Tibial nerve (tissue), 4 donors: ENCODE measurements around the gene CEP126. TPM values are rescaled to one million over a fixed set of nuclear protein-coding genes. Genes with fewer than 3 reads are reported as not detected.

ENCODE experiments used
- DNase-seq, 2 donors: peaks; one replicate each; pipeline ENCODE4 v3.0.0-alpha.2; 2019; ENCODE audit warnings: low spot score in 2 of 2
- H3K27ac ChIP-seq, 4 donors: fragments of 200-600 bp; sonication (generic) in 3 of 4; one replicate each; pipeline ENCODE4 v1.5.1; 2017 to 2019; ENCODE audit warnings: mild to moderate bottlenecking in 1 of 4
- H3K27me3 ChIP-seq, 2 donors: fragments of 200-600 bp; sonication (generic) in 1 of 2; one replicate each; pipeline versions ENCODE4 v1.5.1 to v1.6.0; 2017 to 2019
- H3K36me3 ChIP-seq, 3 donors: fragments of 200-600 bp; sonication (generic); one replicate each; pipeline ENCODE4 v1.5.1; 2018 to 2019
- H3K4me1 ChIP-seq, 4 donors: fragments of 200-600 bp; sonication (generic) in 3 of 4; one replicate each; pipeline ENCODE4 v1.5.1; 2017 to 2019
- H3K4me3 ChIP-seq, 4 donors: fragments of 200-600 bp; sonication (generic) in 3 of 4; one replicate each; pipeline ENCODE4 v1.5.1; 2017 to 2019; ENCODE audit warnings: mild to moderate bottlenecking in 1 of 4, moderate library complexity in 1 of 4
- H3K9me3 ChIP-seq, 4 donors: fragments of 200-600 bp; sonication (generic) in 3 of 4; one replicate each; pipeline ENCODE4 v1.5.1; 2017 to 2019
- CTCF ChIP-seq, 5 experiments: fragments of 200-600 bp in 3 of 5; fragments of 450-650 bp in 2 of 5; sonication (generic) in 3 of 5; IDR thresholded peaks; one replicate each; pipeline ENCODE4 v1.5.1; 2016 to 2019; ENCODE audit warnings: antibody characterized with exemption in 5 of 5, mild to moderate bottlenecking in 3 of 5, moderate library complexity in 2 of 5
- EP300 ChIP-seq, 2 donors: sonication (generic); formaldehyde crosslinking; IDR thresholded peaks; one replicate each; pipeline ENCODE4 v1.6.1; 2017; ENCODE audit warnings: antibody characterized with exemption in 2 of 2, mild to moderate bottlenecking in 1 of 2
- POLR2A ChIP-seq, 2 donors: fragments of 450-650 bp; IDR thresholded peaks; one replicate each; pipeline ENCODE4 v1.6.1; 2017; ENCODE audit warnings: antibody characterized with exemption in 2 of 2, mild to moderate bottlenecking in 2 of 2, moderate library complexity in 2 of 2
- WGBS, 2 donors: methylation state at CpG; one replicate each; pipeline ENCODE4 v1.1.5; 2018; 5-methylcytosine and 5-hydroxymethylcytosine counted together
- total RNA-seq, 4 donors: library from RNA; depleted of rRNA; stranded (reverse); fragments of >200 nt; gene quantifications; one replicate each; pipeline ENCODE4 v1.1.0, GENCODE V29; 2016

CEP126 gene
- total RNA-seq, 4 donors from 2014 or later = 6.6 to 10.7 (median 8.3) TPM

GRCh38 chr11:102046841-102047240 lies 132.0 kb downstream of the CEP126 start:
- no peaks in the 10 kb centered on the region for H3K9me3 ChIP-seq

GRCh38 chr11:102047305-102047924 lies 132.6 kb downstream of the CEP126 start, which contains the start of gene CFAP300:
TSS of gene CFAP300 (plus strand) at chr11:102047437. CDS start at chr11:102047471, 34 bp downstream.
- Histone ChIP-seq H3K9me3 (no peaks in the 10 kb centered on the region), H3K36me3 (no peaks in the 10 kb centered on the region), H3K4me1 (peaks cover 0 to 5% (median 0%) of the 10 kb centered on the region in 4 donors), H3K27ac (peak within 1 kb of the TSS; percentile 66 to 84 (median 71)), H3K27me3 (no peaks in the 10 kb centered on the region), H3K4me3 (peak within 1 kb of the TSS; percentile 50 to 63 (median 53))
- 3 to 4% methylated on average over 16 to 36 of the region's 45 CpGs for WGBS, 2 donors
- DNase-seq = peak; percentile 85 to 88
- TF ChIP-seq EP300 (IDR thresholded peaks at IDR 0.05) (peak in 1 of 2 donors; percentile 70), CTCF (IDR thresholded peaks at IDR 0.05) (no peak), POLR2A (IDR thresholded peaks at IDR 0.05) (peak in 1 of 2 donors; percentile 30)

More at GRCh38 chr11:102046841-102047240, 132.0 kb downstream of the CEP126 start:
- Histone ChIP-seq H3K27me3 (no peaks in the 10 kb centered on the region), H3K27ac (peak overlapping the region in 2 of 4 donors; percentile 66 to 84), H3K4me1 (peaks cover 0 to 5% (median 0%) of the 10 kb centered on the region in 4 donors), H3K36me3 (no peaks in the 10 kb centered on the region), H3K4me3 (peak overlapping the region; percentile 50 to 63 (median 53))
- WGBS, 2 donors = 24 to 25% methylated on average over 4 of the region's 4 CpGs
- TF ChIP-seq POLR2A (IDR thresholded peaks at IDR 0.05) = no peak
- no peak for TF ChIP-seq CTCF (IDR thresholded peaks at IDR 0.05)
- TF ChIP-seq EP300 (IDR thresholded peaks at IDR 0.05) = no peak
- DNase-seq = no peak

Other genes with a start within 250 kb of the CEP126 start
- 1 to 10 TPM in 1 of 4 donors, under 1 TPM in 3; 0.44 to 9.6 (median 0.61) TPM for gene ANGPTL5, start 1.5 kb downstream of the CEP126 start, total RNA-seq
- gene CFAP300, start 132.4 kb downstream of the CEP126 start, total RNA-seq = 10 to 100 TPM in 2 of 4 donors, 1 to 10 TPM in 2; 2.1 to 21.8 (median 10.7) TPM
- 100 to 1,000 TPM; 130 to 203 (median 200) TPM for gene YAP1, start 195.4 kb downstream of the CEP126 start, total RNA-seq